ENCODE results near the gene GSTM1. TPM values are rescaled to one million over a fixed set of nuclear protein-coding genes. Genes with fewer than 3 reads are reported as not detected.

GSTM1 gene
- total RNA-seq, 1 donor from 2014 or later, result not detected

DNA sequence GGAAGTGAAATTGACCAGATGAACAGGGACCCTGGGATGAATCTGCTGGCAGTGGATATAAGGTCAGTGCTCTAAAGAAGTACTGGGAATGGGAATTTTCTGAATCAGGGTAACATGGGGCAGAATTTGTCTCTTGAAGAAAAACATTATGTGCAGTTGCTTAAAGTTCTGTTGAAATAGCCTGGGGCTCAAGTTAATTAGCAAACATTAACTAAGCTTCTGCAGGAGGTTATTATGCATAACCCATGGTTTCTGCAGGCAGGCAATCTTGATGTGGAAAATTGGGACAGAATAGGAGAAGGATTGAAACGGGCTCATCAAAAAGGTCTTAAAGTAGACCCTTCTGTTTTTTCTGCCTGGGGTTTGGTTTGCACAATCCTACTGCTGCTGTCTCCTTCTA is 38.4 kb downstream of the GSTM1 start:
- DNase-seq (ENCODE audit: low read depth in 2 of 2), result no peak

DNA sequence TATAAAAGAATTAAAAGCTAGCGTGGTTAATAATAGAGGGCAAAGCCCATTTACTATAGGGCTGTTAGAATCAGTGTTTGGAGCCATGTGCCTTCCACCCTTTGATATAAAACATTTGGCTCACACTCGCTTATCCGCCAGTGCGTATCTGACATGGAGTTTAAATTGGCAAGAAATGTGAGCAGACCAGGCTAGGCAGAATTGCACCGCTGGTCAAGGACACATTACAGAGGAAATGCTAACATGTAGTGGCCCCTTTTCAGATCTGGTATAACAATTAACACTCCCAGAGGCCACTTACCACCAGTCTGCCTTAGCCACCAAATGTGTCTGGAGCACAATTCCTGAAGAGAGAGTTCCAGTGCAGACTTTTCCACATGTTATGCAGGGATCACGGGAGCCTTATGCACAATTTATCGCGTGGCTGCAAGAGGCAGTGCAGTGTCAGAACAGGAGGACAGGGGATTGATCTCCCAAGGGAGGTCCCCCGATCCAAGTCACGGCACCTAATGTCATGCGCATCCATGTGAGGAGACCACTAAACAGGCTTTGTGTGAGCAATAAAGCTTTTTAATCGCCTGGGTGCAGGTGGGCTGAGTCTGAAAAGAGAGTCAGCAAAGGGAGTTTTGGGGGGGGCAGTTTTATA is 39.2 kb downstream of the GSTM1 start:
- no peak for DNase-seq (ENCODE audit: low read depth in 2 of 2)

- DNase-seq (ENCODE audit: low read depth in 2 of 2), result no peak
Observed at GRCh38 chr1:109728870-109729269, 41.3 kb downstream of the GSTM1 start.

DNA sequence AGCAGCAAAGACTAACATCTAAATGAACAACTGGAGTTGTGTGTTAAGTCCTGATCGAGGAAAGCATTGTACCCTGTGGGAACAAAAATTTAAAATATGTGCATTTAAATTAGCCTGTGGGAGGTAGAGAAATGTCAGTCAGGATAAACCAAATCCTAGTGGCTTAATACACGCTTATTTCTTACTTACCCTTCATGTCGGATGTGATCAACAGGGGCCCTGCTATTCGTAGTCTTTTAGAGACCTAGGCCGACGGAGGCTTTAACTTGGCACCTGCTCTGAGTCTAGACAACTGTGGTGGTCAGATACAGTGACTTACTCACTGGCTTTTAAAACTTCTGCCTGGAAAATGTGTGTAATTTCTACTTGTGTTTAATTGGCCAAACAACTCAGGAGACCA is 43.0 kb downstream of the GSTM1 start:
- no peak for DNase-seq (ENCODE audit: low read depth in 2 of 2)

GRCh38 chr1:109732390-109732881 is 44.8 kb downstream of the GSTM1 start:
- DNase-seq (ENCODE audit: low read depth in 2 of 2), result no peak

DNA sequence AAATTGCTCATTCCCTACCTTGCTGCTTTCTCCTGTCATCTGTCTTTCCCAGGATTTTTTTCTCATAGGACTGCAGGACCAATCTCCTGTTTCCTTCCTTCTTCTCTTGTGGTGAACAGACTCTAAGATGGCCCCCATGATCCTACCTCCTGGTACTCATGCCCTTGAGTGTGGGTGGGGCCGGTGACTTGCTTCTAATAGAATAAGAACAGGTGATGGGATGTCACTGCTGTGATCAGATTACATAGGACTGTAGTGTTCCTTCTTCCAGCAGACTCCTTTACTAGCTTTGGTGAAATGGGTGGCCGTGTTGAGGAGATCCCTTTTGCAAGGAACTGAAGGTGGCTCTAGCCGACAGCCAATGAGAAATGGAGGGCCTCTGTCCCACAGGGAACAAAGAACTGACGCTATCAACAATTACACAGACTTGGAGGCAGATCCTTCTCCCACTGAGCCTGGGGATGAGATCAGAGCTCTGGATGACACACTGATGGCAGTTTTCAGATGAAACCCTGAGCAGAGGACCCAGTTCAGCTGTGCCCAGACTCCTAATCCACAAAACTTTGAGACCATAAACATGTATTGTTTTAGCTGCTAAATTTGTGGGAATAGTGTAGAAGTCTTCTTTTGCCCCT is 45.7 kb downstream of the GSTM1 start:
- DNase-seq (ENCODE audit: low read depth in 2 of 2), result no peak

- peak; percentile 75 for DNase-seq (ENCODE audit: low read depth in 2 of 2)
Observed at GRCh38 chr1:109739738-109740614, 52.4 kb downstream of the GSTM1 start.

DNA sequence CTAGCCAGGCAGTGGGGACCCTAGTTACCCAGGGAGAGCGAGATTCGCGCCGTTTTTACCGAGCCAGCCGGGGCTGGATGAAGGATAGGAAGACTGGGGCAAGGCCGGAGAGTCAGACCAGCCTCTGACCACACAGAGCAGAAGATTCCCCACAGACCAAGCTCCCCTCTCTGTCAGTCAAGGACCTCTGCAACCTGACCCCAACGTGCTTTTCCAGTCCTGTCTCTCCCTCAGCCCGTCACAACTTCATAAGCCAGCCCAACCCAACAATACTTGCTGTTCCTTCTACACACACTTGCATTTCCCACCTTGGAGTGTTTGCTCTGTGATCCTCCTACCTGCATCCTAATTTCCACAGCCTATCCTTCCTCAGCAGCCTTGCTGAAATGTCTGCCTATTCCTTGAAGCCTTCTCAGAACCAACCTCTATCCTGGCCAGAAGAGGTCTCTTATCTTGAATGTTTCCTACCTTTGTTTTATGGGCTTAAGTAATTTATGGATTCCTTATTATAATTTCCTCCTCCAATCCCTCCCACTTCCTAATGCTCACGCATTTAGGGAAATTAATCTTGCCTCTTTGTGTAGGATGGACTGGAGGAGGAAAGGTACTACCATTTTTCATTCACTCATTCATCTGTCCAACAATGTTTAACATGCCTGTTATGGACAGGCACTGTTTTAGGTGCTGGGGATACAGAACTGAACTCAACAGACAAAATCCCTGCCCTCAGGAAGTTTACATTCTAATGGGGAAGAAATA is 53.2 kb downstream of the GSTM1 start, which contains the start of gene GSTM3:
TSS of gene GSTM3 (minus strand) at position 424 of the 759 bp plus-strand sequence. CDS start 751 bp downstream, outside the sequence.
- DNase-seq (ENCODE audit: low read depth in 2 of 2), result no peak

Other genes with a start within 250 kb of the GSTM1 start
- under 0.01 TPM in 1 of 2 replicates, not detected in the other for gene SYPL2, start 221.3 kb upstream of the GSTM1 start, total RNA-seq
- gene ATXN7L2, start 203.9 kb upstream of the GSTM1 start, total RNA-seq, result 0.65 and 0.79 TPM in 2 replicates
- gene CYB561D1, start 193.7 kb upstream of the GSTM1 start, total RNA-seq, result 3.1 and 4.6 TPM in 2 replicates
- 0.65 and 1.4 TPM in 2 replicates for gene AMIGO1, start 178.1 kb upstream of the GSTM1 start, total RNA-seq
- gene GPR61, start 147.9 kb upstream of the GSTM1 start, total RNA-seq, result 0.20 and 0.22 TPM in 2 replicates
- gene GNAI3, start 139.2 kb upstream of the GSTM1 start, total RNA-seq, result 8.7 and 11.8 TPM in 2 replicates
- under 0.01 and 0.22 TPM in 2 replicates for gene GNAT2, start 68.2 kb upstream of the GSTM1 start, total RNA-seq
- 25.3 and 26.8 TPM in 2 replicates for gene AMPD2, start 68.0 kb upstream of the GSTM1 start, total RNA-seq
- gene GSTM4, start 31.7 kb upstream of the GSTM1 start, total RNA-seq, result 0.40 and 0.65 TPM in 2 replicates
- gene GSTM2, start 19.8 kb upstream of the GSTM1 start, total RNA-seq, result 0.87 and 1.4 TPM in 2 replicates
- gene GSTM5, start 24.4 kb downstream of the GSTM1 start, total RNA-seq, result under 0.01 TPM in 1 of 2 replicates, not detected in the other
- gene GSTM3, start 53.2 kb downstream of the GSTM1 start, total RNA-seq, result 36.3 and 42.9 TPM in 2 replicates
- not detected in 2 replicates for gene EPS8L3, start 76.1 kb downstream of the GSTM1 start, total RNA-seq
- gene CSF1, start 223.0 kb downstream of the GSTM1 start, total RNA-seq, result 4.2 and 5.2 TPM in 2 replicates